CD1c-positive myeloid dendritic cell (primary cell): ENCODE data around the gene IER3.

Experiments
- DNase-seq: peaks from one replicate; pipeline ENCODE4 v3.0.0-alpha.2; 2016; ENCODE audit errors: extremely low spot score

IER3 gene

DNA sequence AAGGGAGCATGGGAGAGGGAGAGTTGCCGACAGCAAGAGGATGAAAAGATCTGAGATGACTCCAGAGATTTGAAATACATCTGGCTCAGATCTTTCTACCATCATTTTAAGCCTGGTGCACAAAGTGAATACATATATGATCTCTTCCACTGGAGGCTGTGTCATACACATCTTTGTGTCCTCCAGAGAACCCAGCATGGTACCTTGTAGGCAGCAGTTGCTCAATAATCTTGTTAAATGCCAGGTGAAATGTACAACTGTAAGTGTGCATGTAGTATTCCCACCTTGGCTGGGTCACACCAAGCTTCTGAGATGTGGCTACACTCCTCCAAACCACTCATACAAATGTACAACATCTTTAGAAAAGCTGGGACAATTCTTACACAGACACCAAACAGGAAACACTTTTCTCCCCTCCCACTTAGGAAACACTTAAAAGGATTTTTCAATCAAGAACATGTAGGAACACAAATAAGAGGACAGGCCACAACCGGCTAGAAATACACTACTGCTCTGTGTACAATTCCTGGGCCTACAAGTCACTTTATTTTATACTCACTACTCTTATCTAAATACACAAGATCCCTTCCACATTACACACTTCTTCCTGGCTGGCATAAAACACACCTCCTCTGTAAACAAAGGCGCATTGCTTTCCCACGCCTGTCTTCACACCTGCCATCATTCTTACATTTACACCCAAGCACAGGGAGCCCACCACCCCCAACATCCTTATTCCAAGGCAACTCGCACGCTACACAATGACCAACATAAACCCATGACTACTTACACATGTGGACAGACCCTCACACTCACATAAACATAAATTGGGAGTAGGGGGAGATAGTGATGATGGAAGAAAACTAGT, 3.8 kb upstream of the IER3 start:
- DNase-seq: no peak

DNA sequence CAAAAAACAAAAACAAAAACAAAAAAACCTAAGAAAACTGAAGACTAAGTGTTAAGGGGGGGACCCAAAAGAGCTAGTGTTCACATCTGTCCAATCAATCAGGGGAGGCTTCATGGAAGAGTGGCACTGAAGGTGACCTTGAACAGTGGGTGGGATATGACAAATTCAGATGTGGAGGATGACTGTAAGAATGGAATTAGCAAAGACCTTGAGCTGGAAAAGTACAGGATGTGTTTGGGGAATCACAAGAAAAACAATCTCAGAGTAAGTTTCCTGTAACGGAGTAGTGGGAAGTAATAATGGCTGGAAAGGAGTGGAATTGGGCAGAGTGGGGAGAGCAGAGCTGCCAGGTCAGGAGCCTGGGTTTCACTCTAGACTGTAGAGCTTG, 2.9 kb upstream of the IER3 start:
- no peak for DNase-seq

DNA sequence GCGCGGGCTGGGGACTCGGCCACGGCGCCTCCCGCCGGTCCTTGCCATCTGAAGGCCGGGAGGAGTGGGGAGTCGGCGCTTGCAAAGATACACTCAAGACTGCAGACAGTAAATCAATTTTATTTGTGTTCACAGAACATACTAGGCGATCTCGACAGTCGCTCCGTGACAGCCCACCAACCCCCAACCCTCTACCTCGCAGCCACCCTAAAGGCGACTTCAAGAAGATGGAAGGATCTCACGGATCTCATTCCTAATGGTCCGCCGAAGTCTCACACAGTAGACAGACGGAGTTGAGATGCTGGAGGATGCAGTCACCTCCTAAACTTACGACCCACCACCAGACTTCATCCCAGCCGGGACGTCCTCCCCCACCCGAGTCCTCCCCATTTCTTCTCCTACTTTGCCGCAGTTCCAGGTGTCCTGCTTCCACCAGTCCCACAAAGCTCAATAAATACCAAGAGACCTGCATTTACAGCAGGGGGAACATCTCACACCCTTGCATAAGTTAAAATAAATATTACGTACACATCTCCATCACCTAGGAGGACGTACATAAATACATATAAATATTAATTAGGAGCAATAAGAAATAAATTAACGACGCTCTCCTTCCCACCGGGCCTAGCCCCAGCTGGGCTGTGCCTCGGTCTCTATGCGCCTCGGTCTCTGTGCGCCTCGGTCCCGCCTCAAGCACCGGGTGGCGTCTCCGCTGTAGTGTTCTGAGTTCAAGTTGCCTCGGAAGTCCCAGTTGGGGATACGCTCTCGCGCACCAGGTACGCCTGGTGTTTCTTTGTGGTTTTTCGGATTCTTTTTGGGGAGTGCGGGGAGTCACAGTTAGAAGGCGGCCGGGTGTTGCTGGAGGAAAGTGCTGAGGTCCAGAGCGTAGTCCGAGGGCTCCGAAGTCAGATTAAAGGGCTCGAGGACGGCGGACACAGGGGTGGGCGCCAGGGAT, 971 bp downstream of the IER3 start:
- peak; percentile 28 for DNase-seq

DNA sequence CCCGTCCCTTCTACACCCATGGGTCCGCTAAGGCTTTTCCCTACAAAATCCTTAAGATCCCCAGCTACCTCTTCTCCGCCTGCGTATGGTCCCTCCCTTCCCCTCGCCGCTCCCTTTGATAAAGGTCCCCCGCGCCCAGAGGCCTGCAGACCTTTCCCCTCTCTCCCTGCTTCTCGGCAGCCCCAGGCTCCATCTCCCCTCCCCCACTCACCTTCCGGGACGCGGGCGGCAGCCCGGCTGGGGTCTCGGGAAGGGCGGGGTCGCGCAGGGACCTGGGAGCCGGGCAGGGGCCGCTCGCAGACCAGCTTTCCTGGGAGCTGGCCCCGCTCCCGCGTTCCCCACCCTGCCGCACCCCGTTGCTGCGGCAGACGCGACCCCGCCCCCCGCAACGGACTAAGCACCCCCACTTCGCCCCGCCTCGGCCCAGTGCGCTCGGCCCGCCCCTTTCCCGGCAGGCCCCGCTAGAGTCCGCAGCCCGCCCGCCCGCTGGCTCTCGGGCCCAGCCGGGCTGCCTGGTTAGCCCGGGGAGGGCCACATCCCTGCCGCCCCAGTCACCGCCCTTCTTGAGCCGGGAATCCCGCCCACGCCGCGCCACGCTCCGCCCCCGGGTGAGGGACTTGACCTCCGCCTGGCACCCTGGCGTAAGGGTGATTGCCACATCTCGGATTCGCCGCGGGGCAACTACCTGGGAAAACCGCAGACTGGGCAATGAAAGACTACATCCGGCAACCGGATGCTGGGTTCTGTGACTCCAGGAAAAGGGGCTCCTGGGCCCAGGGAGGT, 1.8 kb downstream of the IER3 start, which contains the start of gene FLOT1:
Gene FLOT1 (minus strand): TSS at position 372 of the 783 bp plus-strand sequence. CDS start 498 bp downstream, outside the sequence.
- peak; percentile 96 for DNase-seq

DNA sequence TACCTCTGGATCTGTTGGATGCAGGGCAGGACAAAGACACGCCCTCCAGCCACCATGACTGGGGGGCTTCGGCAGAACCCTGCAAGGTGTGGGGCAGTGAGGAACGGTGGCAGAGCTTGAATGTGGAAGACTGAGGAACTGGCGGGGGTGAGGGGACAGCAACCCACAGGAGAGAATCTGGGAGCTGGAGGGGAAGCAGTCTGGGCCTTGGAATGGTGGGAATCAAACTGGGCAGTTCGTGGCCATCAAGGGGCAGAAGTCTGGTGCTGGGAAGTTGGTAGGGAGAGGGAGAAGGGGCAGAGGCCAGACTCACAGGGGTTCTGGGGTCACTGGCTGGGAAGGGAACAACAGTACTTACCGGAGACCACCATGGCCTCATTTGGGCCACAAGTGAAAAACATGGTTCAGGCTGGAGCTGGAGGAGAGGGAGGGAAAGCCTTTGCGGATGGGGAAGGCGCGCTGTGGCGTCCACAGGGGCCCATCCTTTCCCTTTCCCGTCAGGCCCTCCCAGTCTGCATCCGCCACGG, 2.5 kb downstream of the IER3 start:
- DNase-seq: no peak

DNA sequence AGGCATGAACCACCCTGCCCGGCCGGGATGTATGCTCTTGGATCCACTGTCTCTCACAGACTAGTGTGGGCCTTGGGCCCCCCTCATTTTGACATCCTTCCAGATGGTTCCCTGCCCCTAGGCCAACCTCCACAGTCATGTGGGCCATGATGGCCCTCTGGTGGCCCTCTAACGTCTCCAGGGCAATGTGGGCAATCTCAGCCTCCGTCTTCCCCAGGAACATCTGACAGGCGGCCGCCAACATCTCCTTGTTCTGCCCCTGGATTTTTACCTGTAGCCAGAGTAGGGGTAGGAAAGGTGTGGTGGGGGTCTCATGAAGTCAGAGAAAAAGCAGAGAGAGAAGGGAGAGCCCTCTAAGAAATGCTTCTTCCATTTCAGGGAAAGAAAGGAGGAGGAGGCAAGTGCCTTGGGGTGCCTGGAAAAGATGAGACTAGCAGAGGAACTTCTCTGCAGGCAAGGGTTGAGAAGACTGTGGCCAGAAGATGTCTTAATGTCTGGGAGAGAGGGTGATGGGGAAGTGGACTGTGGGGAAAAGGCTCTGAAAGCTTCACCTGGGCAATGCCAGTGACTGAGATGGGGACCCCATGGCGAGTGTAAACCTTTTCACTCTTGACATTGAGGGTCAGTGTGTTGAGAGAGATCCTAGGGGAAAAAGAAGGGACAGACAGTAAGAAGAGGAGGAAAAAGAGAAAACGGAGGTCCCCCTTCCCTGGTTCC, 3.1 kb downstream of the IER3 start:
- DNase-seq: peak; percentile 35

DNA sequence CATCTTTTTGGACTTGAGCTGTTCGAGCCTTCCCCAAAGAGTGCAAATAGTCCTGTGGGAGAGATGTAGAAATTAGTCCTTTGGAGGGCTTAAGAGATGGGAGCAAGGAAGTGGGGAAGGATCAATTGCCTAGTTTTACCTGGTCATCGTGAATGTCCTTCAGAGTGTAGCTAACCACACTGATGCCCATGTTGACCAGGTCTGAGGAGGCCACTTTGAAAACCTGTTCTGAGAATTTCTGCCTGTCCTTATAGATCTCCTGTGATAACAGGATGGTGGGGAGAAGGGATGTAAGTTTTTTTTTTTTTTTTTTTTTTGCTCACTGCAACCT, 3.8 kb downstream of the IER3 start:
- DNase-seq: no peak

DNA sequence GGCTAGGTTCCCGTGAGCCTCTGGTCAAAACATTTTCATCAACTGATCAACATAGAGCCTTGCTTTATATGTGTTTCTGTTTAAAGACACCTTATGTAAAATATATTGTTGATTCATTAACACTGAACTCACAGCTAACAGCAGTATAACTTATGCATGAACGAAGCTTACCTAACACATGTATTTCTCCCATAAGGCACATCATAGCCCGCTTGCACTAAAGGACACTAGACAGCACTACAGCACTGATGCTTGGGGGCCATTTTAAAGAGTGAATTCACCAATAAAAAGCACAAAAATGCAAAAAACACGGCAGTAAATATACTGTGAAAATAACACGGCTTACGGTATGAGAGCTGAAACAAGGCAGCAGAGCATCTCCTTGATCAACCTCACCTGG, 5.8 kb downstream of the IER3 start:
- DNase-seq: no peak

DNA sequence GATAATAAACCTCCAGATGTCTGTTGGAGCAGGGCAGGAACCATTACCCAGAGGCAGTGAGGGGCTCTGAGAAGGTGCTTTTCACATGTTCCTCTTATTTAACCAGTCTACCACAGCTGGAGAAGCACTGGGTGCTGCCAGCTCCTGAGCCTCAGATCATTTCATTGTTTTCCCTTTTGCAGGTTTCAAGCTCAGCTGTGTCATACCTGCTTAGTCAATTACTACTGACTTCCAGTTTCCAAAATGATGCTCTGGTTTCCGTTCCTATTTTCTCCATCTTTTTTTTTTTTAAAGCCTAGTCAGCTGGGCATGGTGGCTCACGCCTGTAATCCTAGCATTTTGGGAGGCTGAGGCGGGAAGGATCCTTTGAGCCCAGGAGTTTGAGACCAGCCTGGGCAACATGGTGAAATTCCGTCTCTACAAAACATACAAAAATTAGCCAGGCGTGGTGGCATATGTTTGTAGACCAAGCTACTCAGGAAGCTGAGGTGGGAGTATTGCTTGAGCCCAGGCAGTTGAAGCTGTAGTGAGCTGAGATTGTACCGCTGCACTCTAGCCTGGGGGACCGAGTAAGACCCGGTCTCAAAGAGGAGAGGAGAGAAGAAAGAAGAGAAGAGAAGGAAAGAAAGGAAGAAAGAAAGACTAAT, 8.6 kb downstream of the IER3 start:
- DNase-seq: peak; percentile 60

DNA sequence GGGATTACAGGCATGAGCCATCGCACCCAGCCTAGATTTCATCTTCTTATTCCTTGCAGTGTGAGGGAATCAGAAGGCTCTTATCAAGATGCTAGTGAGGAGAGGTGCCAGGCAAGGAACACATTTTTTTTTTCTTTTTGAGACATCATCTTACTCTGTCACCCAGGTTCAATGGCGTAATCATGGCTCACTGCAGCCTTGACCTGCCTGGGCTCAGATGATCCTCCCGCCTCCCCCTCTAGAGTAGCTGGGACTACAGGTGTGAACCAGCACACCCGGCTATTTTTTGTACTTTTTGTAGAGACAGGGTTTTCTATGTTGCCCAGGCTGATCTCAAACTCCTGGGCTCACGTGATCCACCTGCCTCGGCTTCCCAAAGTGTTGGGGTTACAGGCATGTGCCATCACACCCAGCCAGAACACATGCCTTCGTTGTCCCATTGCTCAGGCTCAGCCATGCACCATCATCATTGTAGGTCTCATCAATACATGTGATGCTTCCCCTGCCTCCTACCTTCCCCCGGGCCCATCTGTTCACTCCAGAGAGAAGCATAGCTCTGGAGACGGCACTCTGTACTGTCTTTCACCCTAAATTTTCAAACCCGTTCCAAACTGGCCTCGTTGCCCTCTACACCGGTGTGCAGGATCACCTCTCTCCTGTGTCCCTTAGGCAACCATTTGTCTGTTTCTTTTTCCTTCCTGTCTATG, 12.0 kb downstream of the IER3 start:
- no peak for DNase-seq

DNA sequence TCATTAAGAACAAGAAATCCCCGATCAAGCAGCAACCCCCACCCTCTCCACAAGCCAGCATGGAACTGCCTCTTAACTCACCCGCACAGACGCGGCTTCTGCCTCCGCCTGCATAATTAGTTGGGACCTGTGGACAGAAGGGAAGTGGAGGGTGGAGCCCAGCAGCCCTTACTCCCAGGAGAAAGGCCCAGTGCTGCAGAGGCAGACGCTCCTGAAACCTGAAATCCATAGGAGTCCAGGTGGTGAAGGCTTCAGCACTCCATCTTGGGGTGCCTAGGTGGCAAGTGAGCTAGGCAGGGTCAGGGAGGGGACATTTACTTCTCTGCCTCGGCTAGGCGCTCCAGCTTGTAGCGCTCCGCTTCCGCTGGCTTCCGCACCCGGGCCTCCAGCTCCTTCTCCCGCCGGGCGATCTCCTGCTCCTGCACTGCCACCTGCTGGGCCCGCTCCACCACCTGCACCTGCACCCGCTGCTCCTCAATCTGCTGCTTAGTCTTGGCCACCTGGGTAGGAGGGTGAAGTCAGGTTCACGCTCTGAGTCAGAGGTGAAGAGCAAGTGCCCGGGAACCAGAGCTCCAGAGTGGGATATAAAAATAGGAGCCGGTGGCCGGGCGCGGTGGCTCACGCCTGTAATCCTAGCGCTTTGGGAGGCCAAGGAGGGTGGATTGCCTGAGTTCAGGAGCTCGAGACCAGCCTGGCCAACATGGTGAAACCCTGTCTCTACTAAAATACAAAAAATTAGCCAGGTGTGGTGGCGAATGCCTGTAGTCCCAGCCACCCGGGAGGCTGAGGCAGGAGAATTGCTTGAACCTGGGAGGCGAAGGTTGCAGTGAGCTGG, 13.5 kb downstream of the IER3 start:
- peak; percentile 80 for DNase-seq

DNA sequence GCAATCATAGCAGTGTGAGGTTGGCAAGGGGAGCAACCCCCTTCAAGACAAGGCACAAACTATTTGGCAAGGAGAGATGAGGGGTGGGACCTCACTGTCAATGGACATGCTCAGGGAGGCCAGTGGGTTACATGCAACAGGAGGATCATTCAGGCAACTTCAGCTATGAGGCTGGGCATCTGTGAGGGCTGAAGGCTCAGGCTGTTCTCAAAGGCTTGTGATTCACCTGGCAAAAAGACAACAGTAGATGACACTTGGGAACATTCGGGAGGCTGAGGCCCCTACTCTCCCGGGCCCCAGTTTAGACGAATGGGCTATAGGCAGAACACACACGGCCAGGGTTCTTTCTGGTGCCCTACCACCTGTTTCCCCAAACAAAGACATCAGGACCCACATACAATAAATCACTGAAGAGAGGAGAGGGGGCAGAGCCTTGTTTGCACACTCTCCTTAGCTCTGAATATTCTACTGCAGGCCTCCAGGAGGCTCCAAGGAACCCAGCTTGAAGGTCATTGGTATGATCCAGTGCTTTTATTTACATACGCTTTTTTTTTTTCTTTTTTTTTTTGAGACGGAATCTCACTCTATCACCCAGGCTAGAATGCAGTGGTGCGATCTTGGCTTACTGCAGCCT, 16.3 kb downstream of the IER3 start:
- no peak for DNase-seq

DNA sequence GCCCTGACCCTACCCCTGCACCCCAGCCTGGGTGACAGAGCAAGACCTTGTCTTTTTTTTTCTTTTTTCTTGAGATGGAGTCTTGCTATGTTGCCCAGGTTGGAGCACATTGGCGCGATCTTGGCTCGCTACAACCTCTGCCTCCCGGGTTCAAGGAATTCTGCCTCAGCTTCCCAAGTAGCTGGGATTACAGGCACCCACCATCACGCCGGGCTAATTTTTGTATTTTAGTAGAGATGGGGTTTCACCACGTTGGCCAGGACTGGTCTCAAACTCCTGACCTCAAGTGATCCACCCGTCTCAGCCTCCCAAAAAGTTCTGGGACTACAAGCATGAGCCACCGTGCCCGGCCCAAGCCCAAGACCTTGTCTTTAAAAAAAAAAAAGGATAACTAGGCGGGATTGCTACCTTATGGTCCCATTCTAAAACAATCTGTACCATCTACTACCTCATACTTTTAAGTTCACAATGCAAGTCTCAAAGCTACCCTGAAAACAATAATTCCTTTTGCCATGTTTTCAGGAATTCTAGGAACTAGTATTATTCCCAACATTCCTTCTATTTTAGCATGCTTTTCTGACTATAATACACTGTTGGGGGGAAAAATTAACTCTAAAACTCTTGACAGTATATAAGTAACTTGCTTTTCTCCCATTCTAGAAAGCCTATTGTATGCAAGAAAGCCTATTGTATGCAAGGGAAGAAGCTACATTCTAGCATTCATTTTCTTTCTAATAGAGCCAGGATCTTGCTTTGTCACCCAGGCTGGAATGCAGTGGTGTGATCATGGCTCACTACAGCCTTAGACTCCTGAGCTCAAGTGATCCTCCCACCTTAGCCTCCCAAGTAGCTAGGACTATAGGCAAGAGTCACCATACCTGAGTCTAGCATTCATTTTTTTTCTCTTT, 17.6 kb downstream of the IER3 start:
- no peak for DNase-seq

DNA sequence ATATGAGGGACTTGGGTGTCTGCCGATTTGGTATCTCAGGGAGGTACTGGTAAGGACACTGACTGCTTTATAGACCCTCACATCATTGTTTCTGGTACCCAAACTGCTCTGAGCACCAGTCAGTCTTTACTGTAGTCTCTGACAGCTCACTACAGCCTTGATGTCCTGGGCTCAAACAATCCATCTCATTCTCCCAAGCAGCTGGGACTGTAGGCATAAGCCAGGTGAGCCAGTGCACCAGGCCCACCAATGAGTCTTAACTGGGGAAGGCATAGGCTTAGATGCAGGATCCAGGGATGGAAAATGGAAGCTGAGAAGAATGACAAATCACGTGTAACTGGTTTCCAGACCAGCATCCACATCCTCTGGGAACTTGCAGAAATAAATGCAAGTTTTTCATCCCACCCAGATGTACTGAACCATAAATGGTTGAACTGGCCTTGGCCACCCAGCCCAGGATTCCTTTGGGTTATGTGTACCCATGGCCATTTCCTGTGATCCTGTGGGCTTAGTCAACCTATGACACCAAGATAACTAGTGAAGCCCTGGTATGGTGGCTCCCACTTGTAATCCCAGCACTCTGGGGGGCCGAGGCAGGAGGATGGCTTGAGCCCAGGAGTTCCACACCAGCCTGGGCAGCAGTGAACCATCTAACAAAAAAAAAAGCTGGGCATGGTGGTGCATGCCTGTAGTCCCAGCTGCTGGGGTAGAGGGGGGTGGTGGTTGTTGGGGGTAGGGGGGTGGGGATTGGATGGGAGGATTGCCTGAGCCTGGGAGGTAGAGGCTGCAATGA, 18.4 kb downstream of the IER3 start:
- DNase-seq: no peak

DNA sequence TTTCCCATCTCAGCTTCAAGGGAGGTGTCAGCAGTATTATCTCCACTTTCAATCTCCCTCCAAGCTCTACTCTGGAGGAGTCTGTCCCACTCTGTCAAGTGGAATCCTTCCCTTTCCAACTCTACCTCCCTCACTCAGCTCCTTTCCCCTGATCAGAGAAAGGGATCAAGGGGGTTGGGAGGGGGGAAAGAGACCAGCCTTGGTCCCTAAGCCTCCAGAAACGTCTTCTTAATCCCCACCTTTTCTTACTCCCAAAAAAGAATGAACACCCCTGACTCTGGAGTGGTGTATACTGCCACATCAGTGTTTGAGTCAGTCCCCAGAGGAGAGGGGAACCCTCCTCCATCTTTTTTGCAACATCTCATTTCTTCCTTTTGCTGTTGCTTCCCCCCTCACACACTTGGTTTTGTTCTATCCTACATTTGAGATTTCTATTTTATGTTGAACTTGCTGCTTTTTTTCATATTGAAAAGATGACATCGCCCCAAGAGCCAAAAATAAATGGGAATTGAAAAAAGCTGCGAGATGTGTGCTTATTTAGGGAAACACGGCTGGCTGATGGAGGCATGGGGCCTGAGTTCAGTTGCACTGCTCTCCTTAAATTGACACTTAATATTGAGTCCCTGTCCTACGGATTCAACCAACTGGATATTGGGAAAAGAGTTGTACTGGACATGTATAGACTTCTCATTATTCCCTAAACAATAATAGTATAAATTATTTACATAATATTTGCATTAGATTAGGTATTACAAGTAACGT, 19.3 kb downstream of the IER3 start:
- peak; percentile 65 for DNase-seq
